OCI-LY3 (cell line): ENCODE results near the gene CARD11.

Experiments
- H2AFZ ChIP-seq: fragments of 200-600, 300-600 bp; shearing (Covaris generic); 2 replicates; pipeline ENCODE4 v1.6.0; 2014; ENCODE audit warnings: antibody characterized with exemption, low read depth, low read length
- H3K27ac ChIP-seq: fragments of 200-600, 300-600 bp; sonication (generic); 2 replicates; pipeline ENCODE4 v1.5.1; 2014; ENCODE audit warnings: mild to moderate bottlenecking, low read length, moderate library complexity, mixed read lengths
- H3K27me3 ChIP-seq: fragments of 200-600, 300-600 bp; sonication (generic); 2 replicates; pipeline ENCODE4 v1.6.1; 2014; ENCODE audit warnings: low read depth, low read length, mixed read lengths
- H3K36me3 ChIP-seq: fragments of 200-600, 300-600 bp; sonication (generic); replicated peaks from 2 replicates; pipeline ENCODE3; 2014; ENCODE audit warnings: low read depth, low read length, mixed read lengths
- H3K4me1 ChIP-seq: fragments of 300-600, 200-600 bp; sonication (generic); 2 replicates; pipeline ENCODE4 v1.6.1; 2014; ENCODE audit warnings: low read length, mixed read lengths
- H3K4me2 ChIP-seq: fragments of 200-600, 300-600 bp; sonication (generic); 2 replicates; pipeline ENCODE4 v1.6.1; 2014; ENCODE audit warnings: low read length, mixed read lengths
- H3K4me3 ChIP-seq: fragments of 300-600, 200-600 bp; sonication (generic); 2 replicates; pipeline ENCODE4 v1.5.1; 2014; ENCODE audit warnings: antibody characterized with exemption, mild to moderate bottlenecking, low read length, moderate library complexity
- H3K79me2 ChIP-seq: fragments of 300-600, 200-600 bp; shearing (Covaris generic); 2 replicates; pipeline ENCODE4 v1.6.1; 2014; ENCODE audit warnings: mild to moderate bottlenecking, low read length, mixed read lengths
- H3K9ac ChIP-seq: fragments of 300-600, 200-600 bp; shearing (Covaris generic); 2 replicates; pipeline ENCODE4 v1.6.0; 2014; ENCODE audit warnings: mild to moderate bottlenecking, low read length, moderate library complexity
- H3K9me3 ChIP-seq: fragments of 200-600, 300-600 bp; shearing (Covaris generic); 2 replicates; pipeline ENCODE4 v1.6.1; 2014; ENCODE audit warnings: low read length, mixed read lengths; ENCODE audit not compliant: insufficient read depth
- H4K20me1 ChIP-seq: fragments of 200-600, 300-600 bp; sonication (generic); 2 replicates; pipeline ENCODE4 v1.6.1; 2016; ENCODE audit warnings: low read length, mixed read lengths; ENCODE audit not compliant: insufficient read depth
- CTCF ChIP-seq: fragments of 200-600, 300-600 bp; sonication (generic); IDR thresholded peaks from 2 replicates; pipeline ENCODE4 v1.5.1; 2014; ENCODE audit warnings: antibody characterized with exemption, low read length, low read depth
- EZH2phosphoT487 ChIP-seq: fragments of 200-600 bp; shearing (Covaris generic); IDR thresholded peaks from 2 replicates; pipeline ENCODE4 v1.6.1; 2018; ENCODE audit warnings: antibody characterized with exemption, mixed run types, low read depth

Gene CARD11

GRCh38 chr7:2955269-2955668 lies 88.4 kb downstream of the CARD11 start:
- Histone ChIP-seq H3K4me2 (no peak overlapping the region), H4K20me1 (peaks cover 5% of the 10 kb centered on the region; the same call in 1 of the 2 replicates), H3K9me3 (no peaks in the 10 kb centered on the region), H3K4me3 (no peak overlapping the region), H3K4me1 (peaks cover 10% of the 10 kb centered on the region), H3K79me2 (no peaks in the 10 kb centered on the region; the same call in 1 of the 2 replicates), H3K36me3 (peaks cover 50% of the 10 kb centered on the region), H3K27me3 (no peaks in the 10 kb centered on the region), H3K9ac (no peak overlapping the region), H2AFZ (no peak overlapping the region), H3K27ac (no peak overlapping the region)
- no peak for TF ChIP-seq EZH2phosphoT487
- TF ChIP-seq CTCF, result no peak

- Histone ChIP-seq H3K36me3 (peaks cover 55% of the 10 kb centered on the region), H3K79me2 (no peaks in the 10 kb centered on the region; the same call in 1 of the 2 replicates), H3K9ac (no peak overlapping the region), H3K27me3 (no peaks in the 10 kb centered on the region), H4K20me1 (peaks cover 5% of the 10 kb centered on the region; the same call in 1 of the 2 replicates), H3K4me2 (no peak overlapping the region), H2AFZ (no peak overlapping the region), H3K9me3 (no peaks in the 10 kb centered on the region), H3K27ac (no peak overlapping the region), H3K4me3 (no peak overlapping the region), H3K4me1 (peaks cover 13% of the 10 kb centered on the region)
- TF ChIP-seq EZH2phosphoT487, result no peak
- TF ChIP-seq CTCF, result no peak
Measured at GRCh38 chr7:2954433-2954853, 89.2 kb downstream of the CARD11 start.

GRCh38 chr7:2953588-2954407 lies 89.9 kb downstream of the CARD11 start:
- Histone ChIP-seq H3K4me1 (peaks cover 13% of the 10 kb centered on the region), H3K4me3 (no peak overlapping the region), H3K9ac (no peak overlapping the region), H3K9me3 (no peaks in the 10 kb centered on the region), H2AFZ (no peak overlapping the region), H3K27ac (no peak overlapping the region), H3K4me2 (no peak overlapping the region), H3K27me3 (no peaks in the 10 kb centered on the region), H3K36me3 (peaks cover 54% of the 10 kb centered on the region), H3K79me2 (no peaks in the 10 kb centered on the region; the same call in 1 of the 2 replicates), H4K20me1 (peaks cover 2% of the 10 kb centered on the region; the same call in 1 of the 2 replicates)
- TF ChIP-seq CTCF, result no peak
- TF ChIP-seq EZH2phosphoT487, result no peak

GRCh38 chr7:2953099-2953498 lies 90.6 kb downstream of the CARD11 start:
- H3K4me3 ChIP-seq, result no peak overlapping the region
- no peaks in the 10 kb centered on the region; the same call in 1 of the 2 replicates for H3K79me2 ChIP-seq
- H3K27me3 ChIP-seq, result no peaks in the 10 kb centered on the region
- H3K9ac ChIP-seq, result no peak overlapping the region
- TF ChIP-seq CTCF (no peak), EZH2phosphoT487 (no peak)
- H2AFZ ChIP-seq, result no peak overlapping the region
- H4K20me1 ChIP-seq, result peaks cover 2% of the 10 kb centered on the region; the same call in 1 of the 2 replicates
- H3K27ac ChIP-seq, result no peak overlapping the region
- no peaks in the 10 kb centered on the region for H3K9me3 ChIP-seq
- peaks cover 13% of the 10 kb centered on the region for H3K4me1 ChIP-seq
- H3K36me3 ChIP-seq, result peaks cover 54% of the 10 kb centered on the region
- no peak overlapping the region for H3K4me2 ChIP-seq
